ENCODE measurements around the gene TMEM125.

- TF ChIP-seq, protein P1, sequence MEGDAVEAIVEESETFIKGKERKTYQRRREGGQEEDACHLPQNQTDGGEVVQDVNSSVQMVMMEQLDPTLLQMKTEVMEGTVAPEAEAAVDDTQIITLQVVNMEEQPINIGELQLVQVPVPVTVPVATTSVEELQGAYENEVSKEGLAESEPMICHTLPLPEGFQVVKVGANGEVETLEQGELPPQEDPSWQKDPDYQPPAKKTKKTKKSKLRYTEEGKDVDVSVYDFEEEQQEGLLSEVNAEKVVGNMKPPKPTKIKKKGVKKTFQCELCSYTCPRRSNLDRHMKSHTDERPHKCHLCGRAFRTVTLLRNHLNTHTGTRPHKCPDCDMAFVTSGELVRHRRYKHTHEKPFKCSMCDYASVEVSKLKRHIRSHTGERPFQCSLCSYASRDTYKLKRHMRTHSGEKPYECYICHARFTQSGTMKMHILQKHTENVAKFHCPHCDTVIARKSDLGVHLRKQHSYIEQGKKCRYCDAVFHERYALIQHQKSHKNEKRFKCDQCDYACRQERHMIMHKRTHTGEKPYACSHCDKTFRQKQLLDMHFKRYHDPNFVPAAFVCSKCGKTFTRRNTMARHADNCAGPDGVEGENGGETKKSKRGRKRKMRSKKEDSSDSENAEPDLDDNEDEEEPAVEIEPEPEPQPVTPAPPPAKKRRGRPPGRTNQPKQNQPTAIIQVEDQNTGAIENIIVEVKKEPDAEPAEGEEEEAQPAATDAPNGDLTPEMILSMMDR (conservative IDR thresholded peaks at IDR 0.05; ENCODE audit: low read length) = 0 out of 2 replicates have a peak, but pooled peaks have one; percentile 13
- no peak for TF ChIP-seq EZH2phosphoT487 (IDR thresholded peaks at IDR 0.05; ENCODE audit: borderline replicate concordance, low read depth, low read length)
Measured at GRCh38 chr1:43312212-43312623, 42.4 kb downstream of the TMEM125 start.

All from OCI-LY7 (cell line).